HepG2 (cell line): ENCODE data around the gene GAL3ST2. TPM values are rescaled to one million over a fixed set of nuclear protein-coding genes. Genes with fewer than 3 reads are reported as not detected.
A peak's percentile ranks its signal among the peaks of the same experiment; 100 is the strongest.

Experiments
- CBX5 ChIP-seq: sonication (generic); formaldehyde crosslinking; IDR thresholded peaks from 2 replicates; pipeline ENCODE4 v1.4.0; 2020; ENCODE audit warnings: missing genetic modification reagents, borderline replicate concordance
- CHD2 ChIP-seq: IDR thresholded peaks from 2 replicates; pipeline ENCODE4 v1.6.1; 2011; ENCODE audit warnings: low read depth, low read length, improper control_type of control experiment
- E2F1 ChIP-seq: sonication (generic); formaldehyde crosslinking; IDR thresholded peaks from 2 replicates; pipeline ENCODE4 v1.5.0; 2020; ENCODE audit warnings: missing genetic modification reagents
- FOXK1 ChIP-seq: sonication (generic); formaldehyde crosslinking; IDR thresholded peaks from 2 replicates; pipeline ENCODE4 v1.4.0; 2020; ENCODE audit warnings: low read depth, missing genetic modification reagents, borderline replicate concordance
- GATAD2A ChIP-seq: IDR thresholded peaks from 2 replicates; pipeline ENCODE4 v1.6.1; 2016
- HNF1A ChIP-seq, 2 experiments: sonication (generic) in 1 of 2; formaldehyde crosslinking in 1 of 2; IDR thresholded peaks; 2 replicates each; pipeline versions ENCODE4 v1.4.0 to v1.6.1; 2016 to 2020; ENCODE audit warnings: borderline replicate concordance in 1 of 2, low read depth in 1 of 2, mild to moderate bottlenecking in 1 of 2, missing genetic modification reagents in 1 of 2
- PAWR ChIP-seq: sonication (generic); formaldehyde crosslinking; IDR thresholded peaks from 2 replicates; pipeline ENCODE4 v1.4.0; 2020; ENCODE audit warnings: missing genetic modification reagents, mild to moderate bottlenecking, borderline replicate concordance
- REL ChIP-seq: sonication (generic); formaldehyde crosslinking; conservative IDR thresholded peaks from 2 replicates; pipeline ENCODE4 v1.8.0; 2022; ENCODE audit warnings: mild to moderate bottlenecking, missing genetic modification reagents, moderate library complexity
- ZBTB2 ChIP-seq: sonication (generic); formaldehyde crosslinking; IDR thresholded peaks from 2 replicates; pipeline ENCODE4 v1.8.0; 2022; ENCODE audit warnings: low read depth, missing genetic modification reagents
- ZBTB38 ChIP-seq: sonication (generic); formaldehyde crosslinking; IDR thresholded peaks from 2 replicates; pipeline ENCODE4 v1.5.1; 2020; ENCODE audit warnings: mild to moderate bottlenecking, missing genetic modification reagents
- ZBTB7A ChIP-seq: sonication (generic); formaldehyde crosslinking; IDR thresholded peaks from 2 replicates; pipeline ENCODE4 v1.8.0; 2022; ENCODE audit warnings: mild to moderate bottlenecking, missing genetic modification reagents
- ZNF207 ChIP-seq: fragments of 450-650 bp; IDR thresholded peaks from 2 replicates; pipeline ENCODE4 v1.6.1; 2016; ENCODE audit warnings: antibody characterized with exemption, borderline replicate concordance
- ZNF280B ChIP-seq: sonication (generic); formaldehyde crosslinking; IDR thresholded peaks from 2 replicates; pipeline ENCODE4 v1.5.0; 2020; ENCODE audit warnings: missing genetic modification reagents, mild to moderate bottlenecking, borderline replicate concordance
- ZNF354B ChIP-seq: sonication (generic); formaldehyde crosslinking; IDR thresholded peaks from 2 replicates; pipeline ENCODE4 v1.8.0; 2022; ENCODE audit warnings: mild to moderate bottlenecking, missing genetic modification reagents
- ZNF367 ChIP-seq: sonication (generic); formaldehyde crosslinking; IDR thresholded peaks from 2 replicates; pipeline ENCODE4 v1.4.0; 2020; ENCODE audit warnings: missing genetic modification reagents, borderline replicate concordance
- ZNF652 ChIP-seq: IDR thresholded peaks from 2 replicates; pipeline ENCODE4 v1.6.1; 2016; ENCODE audit warnings: low read depth, borderline replicate concordance
- ZNF780A ChIP-seq: sonication (generic); formaldehyde crosslinking; IDR thresholded peaks from 2 replicates; pipeline ENCODE4 v1.8.0; 2022; ENCODE audit warnings: mild to moderate bottlenecking, missing genetic modification reagents, moderate library complexity
- polyA plus RNA-seq, 8 experiments: library from polyadenylated mRNA; depleted of rRNA in 3 of 8; stranded (reverse) in 7 of 8; unstranded in 1 of 8; fragments of >200 nt; fragmentation: Illumina TruSeq in 4 of 8; extraction: Trizol in 4 of 8; gene quantifications; 2 replicates each; pipeline versions ENCODE4 v1.2.1 to v1.2.3, GENCODE V29; 2011 to 2016; ENCODE audit warnings: low read depth in 4 of 8, missing spikeins in 1 of 8, mixed read lengths in 1 of 8; ENCODE audit not compliant: insufficient read depth in 1 of 8
- total RNA-seq, 5 experiments: library from RNA; depleted of rRNA; stranded (reverse); fragments of >200 nt; fragmentation: Illumina TruSeq; extraction: Trizol; gene quantifications; 2 replicates each; pipeline ENCODE4 v1.2.3, GENCODE V29; 2016; ENCODE audit warnings: low read depth in 1 of 5
- TF ChIP-seq, protein P1 (sequence below): sonication (generic); formaldehyde crosslinking; IDR thresholded peaks from 2 replicates; pipeline ENCODE4 v1.8.0; 2022; ENCODE audit warnings: missing genetic modification reagents, mild to moderate bottlenecking, borderline replicate concordance

The GAL3ST2 gene
- total and polyA plus RNA-seq, 2 of the 13 experiments (the other 11 are each of a cell fraction or from before 2014, with no cell fraction given), result 0.17 to 0.20 TPM

DNA sequence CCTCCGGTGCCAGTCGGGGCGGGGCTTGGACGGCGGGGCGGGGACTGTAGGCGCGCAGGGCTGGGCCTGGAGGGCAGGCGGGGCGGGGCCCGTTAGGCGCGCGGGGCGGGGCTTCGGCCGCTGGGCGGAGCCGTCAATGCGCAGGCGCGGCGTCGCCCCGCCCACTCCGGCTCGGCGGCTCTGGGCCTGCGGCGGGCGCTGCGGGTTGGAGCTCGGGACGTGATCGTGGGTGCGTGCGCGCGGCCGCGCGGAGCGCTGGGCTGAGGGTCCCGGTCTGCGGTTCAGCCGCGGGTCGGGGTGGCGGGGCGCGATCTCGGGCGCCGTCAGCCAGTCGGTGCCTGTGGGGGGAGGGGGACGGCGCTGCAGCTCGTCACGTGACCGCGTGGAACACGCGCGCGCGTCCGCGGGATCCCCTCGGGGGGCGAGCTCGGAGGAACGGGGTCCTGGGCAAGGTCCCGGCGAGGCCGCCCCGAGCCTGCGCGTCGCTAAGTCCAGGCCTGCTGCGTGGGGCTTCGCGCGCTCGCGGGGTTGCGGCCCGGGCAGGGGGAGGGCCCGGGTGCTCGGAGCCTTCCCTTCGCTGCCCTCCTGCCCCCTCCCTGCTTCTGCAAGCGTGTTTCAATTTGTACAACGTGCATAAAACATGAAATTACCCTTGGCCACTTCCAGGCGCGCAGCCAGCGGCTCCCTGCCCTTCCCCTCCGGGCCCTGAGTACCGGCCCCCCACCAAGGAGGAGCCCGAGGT is 42.0 kb upstream of the GAL3ST2 start, which contains the start of gene D2HGDH (continued):
- peak; percentile 47; the same call in 1 of the 2 replicates for TF ChIP-seq CHD2
- no peak for TF ChIP-seq GATAD2A (CRISPR knock-in tag)
- 0 out of 2 replicates have a peak, but pooled peaks have one; percentile 67 for TF ChIP-seq E2F1 (CRISPR knock-in tag)
- TF ChIP-seq ZBTB7A (CRISPR knock-in tag), result peak; percentile 76; the same call in 1 of the 2 replicates
- no peak for TF ChIP-seq ZNF280B (CRISPR knock-in tag)
- TF ChIP-seq REL (CRISPR knock-in tag), result peak; percentile 60; the same call in 1 of the 2 replicates
- TF ChIP-seq, protein P1, sequence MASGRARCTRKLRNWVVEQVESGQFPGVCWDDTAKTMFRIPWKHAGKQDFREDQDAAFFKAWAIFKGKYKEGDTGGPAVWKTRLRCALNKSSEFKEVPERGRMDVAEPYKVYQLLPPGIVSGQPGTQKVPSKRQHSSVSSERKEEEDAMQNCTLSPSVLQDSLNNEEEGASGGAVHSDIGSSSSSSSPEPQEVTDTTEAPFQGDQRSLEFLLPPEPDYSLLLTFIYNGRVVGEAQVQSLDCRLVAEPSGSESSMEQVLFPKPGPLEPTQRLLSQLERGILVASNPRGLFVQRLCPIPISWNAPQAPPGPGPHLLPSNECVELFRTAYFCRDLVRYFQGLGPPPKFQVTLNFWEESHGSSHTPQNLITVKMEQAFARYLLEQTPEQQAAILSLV, result peak; percentile 83; the same call in 1 of the 2 replicates
- TF ChIP-seq HNF1A (IDR thresholded peaks at IDR 0.05; ENCODE audit: low read depth), result no peak
- peak; percentile 37; the same call in 1 of the 2 replicates for TF ChIP-seq HNF1A (CRISPR knock-in tag; IDR thresholded peaks at IDR 0.05; ENCODE audit: borderline replicate concordance)
- TF ChIP-seq ZNF207, result no peak
- TF ChIP-seq ZBTB38, result no peak; the same call in 1 of the 2 replicates
- TF ChIP-seq PAWR, result 0 out of 2 replicates have a peak, but pooled peaks have one; percentile 7
- no peak for TF ChIP-seq ZNF354B (CRISPR knock-in tag)
- no peak for TF ChIP-seq CBX5 (CRISPR knock-in tag)
- 0 out of 2 replicates have a peak, but pooled peaks have one; percentile 20 for TF ChIP-seq ZBTB2 (CRISPR knock-in tag)
- no peak for TF ChIP-seq ZNF652 (CRISPR knock-in tag)
- TF ChIP-seq ZNF780A, result 0 out of 2 replicates have a peak, but pooled peaks have one; percentile 3
- no peak; the same call in 1 of the 2 replicates for TF ChIP-seq FOXK1 (CRISPR knock-in tag)
- peak; percentile 15; the same call in 1 of the 2 replicates for TF ChIP-seq ZNF367 (CRISPR knock-in tag)
